Natural killer cell (primary cell): ENCODE results near the gene CA10. TPM values are rescaled to one million over a fixed set of nuclear protein-coding genes. Genes with fewer than 3 reads are reported as not detected.

ENCODE experiments used
- ATAC-seq, 3 donors: fragments of 150-1000 bp in 2 of 3; fragments of 200-7000 bp in 1 of 3; cut with Tn5 transposase; 1 replicate in 1 of 3; 2 replicates in 2 of 3; pipeline ENCODE4 v1.10.0; 2021; ENCODE audit warnings: mild to moderate bottlenecking in 2 of 3, moderate library complexity in 2 of 3
- DNase-seq, 2 donors: peaks; one replicate each; pipeline versions ENCODE4 v3.0.0 to v3.0.0-alpha.2; 2013 to 2021; ENCODE audit warnings: mixed read lengths in 1 of 2
- H3K27ac ChIP-seq: one replicate; pipeline ENCODE4 v1.5.1; 2013; ENCODE audit warnings: mild to moderate bottlenecking, low read length
- H3K27me3 ChIP-seq: one replicate; pipeline ENCODE4 v1.6.1; 2013; ENCODE audit warnings: low read length; ENCODE audit not compliant: control insufficient read depth, insufficient read depth
- H3K36me3 ChIP-seq: one replicate; pipeline ENCODE4 v1.6.1; 2013; ENCODE audit warnings: low read length; ENCODE audit not compliant: control insufficient read depth, insufficient read depth
- H3K4me1 ChIP-seq: one replicate; pipeline ENCODE4 v1.6.1; 2013; ENCODE audit warnings: low read length; ENCODE audit not compliant: control insufficient read depth, insufficient read depth
- H3K4me3 ChIP-seq: one replicate; pipeline ENCODE4 v1.5.1; 2013; ENCODE audit warnings: low read length
- H3K9me3 ChIP-seq: one replicate; pipeline ENCODE4 v1.6.1; 2013; ENCODE audit warnings: low read length; ENCODE audit not compliant: control insufficient read depth, insufficient read depth
- H3K27ac Mint-ChIP-seq, 2 donors: one replicate each; pipeline ENCODE4 v1.8.0; 2022; ENCODE audit warnings: mild to moderate bottlenecking in 2 of 2, mixed read lengths in 2 of 2, moderate library complexity in 1 of 2
- H3K27me3 Mint-ChIP-seq, 2 donors: one replicate each; pipeline ENCODE4 v1.8.0; 2022; ENCODE audit warnings: low read depth in 2 of 2, mixed read lengths in 2 of 2
- H3K36me3 Mint-ChIP-seq: one replicate; pipeline ENCODE4 v1.8.0; 2022; ENCODE audit warnings: mixed read lengths
- H3K4me1 Mint-ChIP-seq, 2 donors: one replicate each; pipeline ENCODE4 v1.8.0; 2022; ENCODE audit warnings: mixed read lengths in 2 of 2
- H3K4me3 Mint-ChIP-seq: one replicate; pipeline ENCODE4 v1.8.0; 2022; ENCODE audit warnings: mild to moderate bottlenecking, moderate library complexity, mixed read lengths
- H3K9me3 Mint-ChIP-seq, 2 donors: one replicate each; pipeline ENCODE4 v1.8.0; 2022; ENCODE audit warnings: mixed read lengths in 2 of 2
- CTCF ChIP-seq: fragments of 200-600 bp; IDR thresholded peaks from one replicate; pipeline ENCODE4 v1.8.0; 2022; ENCODE audit warnings: antibody characterized with exemption
- WGBS: methylation state at CpG from one replicate; pipeline ENCODE4 v1.1.7; 2013; ENCODE audit warnings: missing lambda C conversion rate; ENCODE audit not compliant: insufficient coverage; 5-methylcytosine and 5-hydroxymethylcytosine counted together
- intact Hi-C: fragments of 100-400 bp; cut with micrococcal nuclease; formaldehyde crosslinking; loops from one replicate; pipeline ENCODE4 v1.14.2; 2022
- total RNA-seq, 4 donors: library from RNA; stranded (reverse); fragments of 120-200 nt in 1 of 4; gene quantifications; one replicate each; pipeline versions ENCODE4 v1.2.3 to v1.2.4, GENCODE V29; 2013 to 2022

Gene CA10
- total RNA-seq, 3 donors from 2014 or later (not counting 1 experiment from before 2014, with no cell fraction given): not detected

- Mint-ChIP-seq H3K27ac (no peak overlapping the region), H3K4me3 (no peak overlapping the region), H3K36me3 (no peaks in the 10 kb centered on the region), H3K27me3 (no peaks in the 10 kb centered on the region), H3K9me3 (peaks cover 3 to 4% of the 10 kb centered on the region in 2 donors), H3K4me1 (no peaks in the 10 kb centered on the region)
- no peak for DNase-seq
- no peaks in the 10 kb centered on the region for H3K27me3 ChIP-seq
- ATAC-seq: no peak
- no peaks in the 10 kb centered on the region for H3K36me3 ChIP-seq
- no peaks in the 10 kb centered on the region for H3K4me1 ChIP-seq
- WGBS: no CpG with 5 or more reads among the region's 2 CpGs
- intact Hi-C loops: no loop called here
- no peak overlapping the region for H3K4me3 ChIP-seq
- no peak overlapping the region for H3K27ac ChIP-seq
- H3K9me3 ChIP-seq: no peaks in the 10 kb centered on the region
- no peak for TF ChIP-seq CTCF
Measured at GRCh38 chr17:52148288-52148968, 10.1 kb downstream of the CA10 start.

- H3K4me3 ChIP-seq: no peak overlapping the region
- no peak overlapping the region for H3K27ac ChIP-seq
- no peak overlapping the region for H3K27ac Mint-ChIP-seq
- intact Hi-C loops: no loop called here
- H3K4me1 ChIP-seq: no peaks in the 10 kb centered on the region
- no peaks in the 10 kb centered on the region for H3K36me3 ChIP-seq
- no peak overlapping the region for H3K4me3 Mint-ChIP-seq
- H3K9me3 ChIP-seq: no peaks in the 10 kb centered on the region
- H3K27me3 ChIP-seq: no peaks in the 10 kb centered on the region
- no peaks in the 10 kb centered on the region for H3K4me1 Mint-ChIP-seq
- no peaks in the 10 kb centered on the region for H3K36me3 Mint-ChIP-seq
- no peaks in the 10 kb centered on the region for H3K27me3 Mint-ChIP-seq
- H3K9me3 Mint-ChIP-seq: peaks cover 3 to 4% of the 10 kb centered on the region in 2 donors
- DNase-seq (no peak), ATAC-seq (no peak)
- TF ChIP-seq CTCF: no peak
Measured at GRCh38 chr17:52147872-52148271, 10.6 kb downstream of the CA10 start.

GRCh38 chr17:52147431-52147830, 11.1 kb downstream of the CA10 start:
- H3K36me3 Mint-ChIP-seq: no peaks in the 10 kb centered on the region
- no peak for ATAC-seq

More at GRCh38 chr17:52147431-52147830, 11.1 kb downstream of the CA10 start:
- Histone ChIP-seq H3K27ac (no peak overlapping the region), H3K27me3 (no peaks in the 10 kb centered on the region), H3K36me3 (no peaks in the 10 kb centered on the region), H3K9me3 (no peaks in the 10 kb centered on the region), H3K4me1 (no peaks in the 10 kb centered on the region), H3K4me3 (no peak overlapping the region)
- H3K4me1 Mint-ChIP-seq: no peaks in the 10 kb centered on the region
- no peak for DNase-seq
- peaks cover 3 to 4% of the 10 kb centered on the region in 2 donors for H3K9me3 Mint-ChIP-seq
- TF ChIP-seq CTCF: no peak
- H3K27ac Mint-ChIP-seq: no peak overlapping the region
- WGBS: 89% methylated on average over 1 of the region's 1 CpG
- no peaks in the 10 kb centered on the region for H3K27me3 Mint-ChIP-seq
- H3K4me3 Mint-ChIP-seq: no peak overlapping the region
- intact Hi-C loops: no loop called here
